Activated CD8-positive, alpha-beta memory T cell treated with anti-CD3 and anti-CD28 coated beads, Interleukin-2, amount 50 U/mL, for 48 hours (primary cell): ENCODE measurements around the gene MARK1.

Experiments used
- DNase-seq: peaks from one replicate; pipeline ENCODE4 v3.0.0-alpha.2; 2020

Gene MARK1

DNA sequence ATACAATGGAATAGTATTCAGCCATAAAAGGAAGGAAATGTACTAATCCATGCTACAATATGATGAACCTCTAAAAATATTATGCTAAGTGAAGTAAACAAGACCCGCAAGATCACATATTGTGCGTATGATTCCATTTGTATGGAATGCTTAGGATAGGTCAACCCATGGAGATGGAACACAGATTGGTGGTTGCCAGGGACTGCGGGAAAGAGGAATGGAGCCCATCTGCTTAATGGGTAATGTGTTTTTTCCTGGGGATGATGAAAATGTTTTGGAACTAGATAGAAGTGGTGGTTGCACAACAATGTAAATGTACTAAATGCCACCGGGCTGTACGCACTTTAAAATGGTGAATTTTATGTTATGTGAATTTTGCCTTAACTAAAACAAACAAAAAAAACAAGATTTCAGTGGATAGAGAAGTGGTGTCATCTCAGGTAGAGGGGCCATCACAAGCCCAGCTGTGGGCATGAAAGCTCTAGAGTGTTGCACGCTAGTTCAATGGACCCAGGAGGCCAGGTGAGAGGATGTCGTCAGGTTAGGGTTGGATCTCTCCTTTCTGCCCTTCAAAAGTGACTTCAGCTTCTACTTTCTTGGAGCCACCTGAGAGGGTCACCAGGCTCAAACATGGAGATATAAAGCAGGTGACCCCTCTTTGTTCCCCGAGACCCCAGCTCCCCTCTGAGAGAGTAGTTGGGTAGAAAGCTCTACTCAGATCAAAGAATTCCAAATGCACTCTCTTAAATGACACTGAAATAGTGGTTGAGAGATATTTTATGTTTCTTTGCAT is 164.7 kb downstream of the MARK1 start:
- peak; percentile 34 for DNase-seq

DNA sequence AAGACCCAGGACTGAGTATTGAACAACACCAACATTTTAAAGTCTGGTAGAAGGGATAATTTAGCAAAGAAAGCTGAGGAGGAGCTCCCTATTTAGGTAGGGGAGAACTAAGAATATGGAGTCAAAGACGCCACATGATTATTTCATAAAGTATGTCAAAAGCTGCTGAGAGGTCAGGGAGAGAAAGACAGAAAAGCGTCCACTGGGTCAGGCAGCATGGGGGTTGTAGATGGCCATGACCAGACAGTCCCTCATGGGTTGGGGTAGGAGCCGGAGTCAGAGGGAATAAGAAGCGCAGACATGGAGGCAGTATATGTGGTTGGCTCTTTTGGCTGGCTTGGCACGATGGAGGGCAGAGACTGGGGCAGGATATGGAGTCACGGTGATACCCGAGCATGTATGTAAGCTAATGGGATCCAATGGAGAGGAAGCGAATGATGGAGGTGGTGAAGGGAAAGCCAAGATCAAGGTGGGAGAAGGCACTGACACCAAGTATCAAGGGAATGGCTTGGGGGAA is 167.0 kb downstream of the MARK1 start:
- DNase-seq = peak; percentile 23

DNA sequence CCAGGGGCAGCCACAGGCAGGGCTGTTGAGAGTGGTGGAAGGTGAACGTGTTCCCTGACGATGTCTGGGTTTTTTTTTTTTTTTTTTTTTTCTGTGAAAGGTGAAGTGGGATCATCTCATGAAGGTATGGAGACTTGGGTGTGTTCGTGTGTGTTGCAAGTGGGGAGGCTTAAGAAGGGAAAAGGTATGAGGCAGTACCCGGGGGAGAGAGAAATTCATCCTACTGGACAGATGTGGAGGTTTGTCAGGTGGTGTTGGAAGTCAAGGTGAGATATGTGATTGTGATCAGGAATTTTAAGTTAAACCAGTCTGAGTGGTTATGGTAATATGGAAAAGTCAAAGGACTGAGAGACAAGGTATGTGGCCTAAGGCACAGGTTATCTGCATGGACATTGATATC is 167.5 kb downstream of the MARK1 start:
- DNase-seq = no peak

DNA sequence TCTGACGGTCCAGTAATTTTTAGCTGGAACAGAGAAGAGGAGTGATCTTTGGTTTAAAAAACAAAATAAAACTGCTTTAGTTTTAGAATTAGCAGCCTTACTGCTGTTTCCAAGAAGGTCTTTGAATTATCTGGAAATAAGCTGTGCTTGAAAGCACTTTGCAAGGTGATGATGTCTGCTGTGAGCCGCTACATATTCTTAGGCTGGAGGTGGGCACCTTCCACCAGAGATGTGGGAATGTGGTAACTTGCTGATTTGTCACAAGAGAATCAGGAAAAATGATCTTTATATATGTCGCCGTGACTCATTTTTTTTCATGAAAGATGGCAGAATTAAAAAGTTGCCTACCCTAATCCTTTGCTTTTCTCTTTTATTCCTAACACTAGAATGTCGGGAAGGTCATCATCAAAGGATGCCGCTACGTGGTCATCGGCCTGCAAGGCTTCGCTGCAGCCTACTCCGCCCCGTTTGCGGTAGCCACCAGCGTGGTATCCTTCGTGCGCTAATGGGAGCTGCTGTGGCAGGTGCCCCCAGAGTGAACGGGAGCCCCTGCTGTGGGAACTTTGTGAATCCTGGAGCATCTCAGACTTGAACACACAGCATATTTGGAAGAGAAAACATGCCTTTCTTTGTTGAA is 168.4 kb downstream of the MARK1 start:
- DNase-seq = peak; percentile 2

DNA sequence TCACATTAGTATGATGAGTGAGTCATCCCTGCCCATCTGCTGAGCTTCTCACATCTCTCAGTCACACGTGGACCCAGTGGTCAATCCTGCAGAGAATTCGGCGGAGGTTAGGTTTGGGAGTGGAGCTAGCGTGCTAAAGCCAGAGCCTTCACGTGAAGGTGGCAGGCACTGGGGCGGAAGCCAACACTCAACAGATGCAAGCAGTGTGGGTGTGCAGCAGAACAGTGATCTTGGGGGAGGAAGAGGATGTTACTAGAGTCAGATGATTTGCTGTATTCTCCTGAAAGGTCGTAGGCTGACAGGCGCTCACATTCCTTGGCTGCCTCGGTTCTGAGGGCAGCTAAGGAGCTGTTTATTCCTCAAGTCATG is 168.9 kb downstream of the MARK1 start:
- peak; percentile 17 for DNase-seq

DNA sequence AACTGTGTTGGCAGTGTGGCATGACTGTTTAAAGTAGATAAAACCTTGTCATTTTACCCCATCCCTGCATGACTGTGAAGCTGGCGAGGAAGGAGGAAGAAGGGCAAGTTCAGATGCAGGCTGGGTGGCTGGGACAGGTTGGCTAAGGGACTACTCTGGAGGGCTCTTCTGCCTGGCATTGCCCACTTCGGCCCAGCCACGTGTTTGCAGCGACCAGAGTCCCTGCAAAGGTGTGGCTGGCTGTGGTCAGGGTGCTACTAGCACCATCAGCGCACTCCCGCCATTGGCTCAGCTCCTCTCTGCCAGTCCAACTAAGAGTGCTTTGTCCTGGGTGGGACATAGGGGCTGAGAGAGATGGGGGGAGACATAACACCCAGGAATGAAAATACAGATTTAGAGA is 169.4 kb downstream of the MARK1 start:
- DNase-seq = peak; percentile 36

DNA sequence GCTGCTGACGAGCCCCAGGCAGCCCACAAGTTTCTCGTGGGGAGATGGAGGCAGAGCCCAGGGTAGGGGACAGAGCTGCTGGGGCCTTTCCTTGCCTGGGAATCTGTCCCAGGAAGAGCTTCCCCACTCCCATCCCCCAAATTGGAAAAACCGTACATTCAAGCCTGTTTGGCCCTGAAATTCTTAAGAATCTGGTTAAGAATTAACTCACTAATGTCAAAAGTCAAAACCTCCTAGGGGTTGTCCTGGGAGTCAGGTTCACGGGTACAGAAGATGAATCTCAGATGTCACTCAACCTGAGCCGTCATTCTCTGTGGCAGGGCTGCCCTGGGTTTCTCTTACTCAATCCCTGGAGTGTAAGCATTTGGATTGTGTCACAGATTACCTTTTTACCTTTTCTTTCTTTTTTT is 170.7 kb downstream of the MARK1 start:
- DNase-seq = peak; percentile 17

DNA sequence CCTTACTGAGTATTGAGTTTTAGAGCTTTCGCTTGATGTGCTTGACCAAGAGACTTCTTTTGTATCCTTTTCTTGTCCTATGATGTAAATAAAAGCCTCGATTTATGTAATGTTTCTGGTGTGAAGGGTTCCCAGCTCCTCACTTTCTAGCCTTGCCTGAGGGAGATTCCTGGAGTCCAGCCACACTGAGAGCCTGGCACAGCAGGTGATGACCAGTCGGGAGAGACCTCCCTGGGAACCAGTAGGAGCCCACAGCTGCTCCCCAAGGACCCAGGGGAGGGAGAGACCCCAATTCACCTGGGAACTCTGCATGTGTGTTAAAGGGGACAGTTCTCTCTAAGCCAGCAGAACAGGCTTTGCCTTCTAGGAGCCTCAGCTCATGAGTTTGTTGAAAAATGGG is 171.1 kb downstream of the MARK1 start:
- peak; percentile 13 for DNase-seq

DNA sequence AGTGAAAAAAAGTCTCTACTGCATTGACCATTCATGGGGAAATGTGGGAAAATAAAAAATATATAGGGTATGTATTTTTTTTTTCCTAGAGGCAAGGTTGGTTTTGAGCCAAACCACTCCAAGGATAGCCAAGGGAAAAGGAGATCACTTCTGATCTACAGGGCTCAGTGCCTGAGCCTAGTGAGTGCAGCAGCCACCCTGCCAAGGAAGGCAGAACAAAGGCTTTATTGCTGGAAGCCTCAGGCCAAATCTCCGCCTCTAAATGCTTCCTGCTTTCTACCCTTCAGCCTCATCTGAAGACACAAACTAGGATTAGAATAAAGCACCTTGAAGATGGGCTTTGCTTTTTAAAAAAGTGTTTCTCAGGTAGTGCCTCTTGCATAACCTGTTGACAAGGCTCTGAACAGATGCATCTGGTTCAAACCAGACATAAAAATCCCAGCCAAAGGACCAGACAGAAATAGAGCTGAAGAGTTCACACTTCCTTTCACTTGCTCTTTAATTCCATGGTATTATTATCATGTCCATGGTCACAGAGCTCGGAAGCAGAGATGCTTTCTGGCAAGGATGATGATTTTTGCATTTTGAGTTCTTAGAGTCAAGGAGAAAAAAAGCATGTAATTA is 172.7 kb downstream of the MARK1 start:
- DNase-seq = no peak

DNA sequence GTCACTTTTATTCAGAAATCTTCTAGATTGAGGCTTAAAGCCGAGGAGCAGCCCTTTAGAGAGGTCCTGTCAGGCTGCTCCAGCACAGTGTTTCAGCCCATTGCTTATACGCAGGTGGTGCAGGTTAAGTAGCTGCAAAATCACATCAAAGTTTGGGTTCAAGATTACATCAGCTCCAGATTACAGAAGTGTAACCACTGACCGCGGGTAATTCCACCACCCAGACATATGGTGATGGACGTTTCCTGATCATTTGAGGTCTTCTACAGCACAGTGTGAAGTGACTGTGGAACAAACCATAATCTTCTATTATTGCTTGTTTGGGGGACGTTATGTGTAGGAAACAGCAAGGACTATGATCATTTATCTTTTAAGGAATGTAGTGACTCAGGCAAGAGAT is 174.0 kb downstream of the MARK1 start:
- peak; percentile 13 for DNase-seq

DNA sequence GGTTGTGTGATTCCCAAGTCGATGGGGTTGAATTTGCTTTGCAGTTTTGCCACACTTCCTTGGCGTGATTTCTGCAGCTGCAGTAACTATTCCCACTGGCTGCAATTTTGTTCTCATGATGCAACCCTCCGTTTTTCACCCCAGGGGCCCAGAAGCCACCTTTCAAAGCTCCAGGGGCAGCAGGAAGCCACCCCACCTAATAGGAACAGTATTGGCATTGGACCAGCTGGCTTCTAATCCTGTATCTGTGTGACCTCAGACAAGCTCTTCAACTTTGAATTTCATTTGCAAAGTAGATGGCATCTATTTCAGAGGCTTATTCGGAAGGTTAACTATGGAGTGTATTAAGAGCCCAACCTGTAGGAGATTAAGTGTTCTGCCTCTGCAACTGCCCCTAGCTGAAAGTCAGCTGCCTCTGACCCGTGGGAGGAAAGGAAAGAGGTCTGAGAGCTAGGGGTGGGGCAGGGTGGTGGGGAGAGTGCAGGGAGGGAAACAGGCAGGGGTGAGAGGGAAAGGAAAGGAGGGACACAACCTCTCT is 174.9 kb downstream of the MARK1 start:
- DNase-seq = peak; percentile 7

DNA sequence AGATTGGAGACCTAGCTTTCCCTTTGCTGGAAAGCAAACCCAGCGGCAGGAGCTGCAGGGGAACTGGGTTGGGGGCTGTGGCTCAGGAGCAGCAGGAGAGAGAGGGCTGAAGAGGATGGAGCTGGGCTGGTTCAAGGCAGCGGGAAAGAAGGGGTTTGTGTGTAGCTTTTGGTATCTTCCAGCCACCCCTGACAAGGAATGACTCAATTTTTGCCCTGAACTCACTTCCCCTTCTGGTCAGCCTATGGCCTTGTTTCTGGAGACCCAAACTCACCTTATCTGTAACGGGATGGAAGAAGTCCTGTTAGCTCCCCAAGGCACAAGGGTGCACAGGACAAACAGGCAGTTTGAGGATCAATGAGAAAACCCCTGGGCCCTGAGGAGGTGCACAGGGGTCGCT is 175.4 kb downstream of the MARK1 start:
- DNase-seq = no peak

DNA sequence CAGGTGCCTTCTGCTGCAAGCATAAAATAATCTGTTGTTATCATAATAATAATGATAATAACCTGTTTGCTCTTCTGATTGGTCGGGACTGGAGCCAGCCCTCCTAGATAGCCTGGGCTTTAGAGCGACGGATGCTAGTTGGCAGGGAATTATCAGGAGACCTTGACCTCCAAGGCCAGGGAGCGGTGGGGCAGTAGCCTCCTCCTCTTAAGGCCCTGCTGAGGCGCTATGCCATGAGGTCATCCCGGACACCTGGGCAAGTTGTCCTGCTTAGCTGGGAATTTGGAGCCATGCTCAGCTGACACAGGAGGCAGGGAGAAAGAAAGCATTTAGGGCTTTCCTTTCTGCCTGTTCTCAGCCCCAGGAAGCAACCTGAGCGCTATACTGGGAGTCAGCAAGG is 177.8 kb downstream of the MARK1 start:
- no peak for DNase-seq

DNA sequence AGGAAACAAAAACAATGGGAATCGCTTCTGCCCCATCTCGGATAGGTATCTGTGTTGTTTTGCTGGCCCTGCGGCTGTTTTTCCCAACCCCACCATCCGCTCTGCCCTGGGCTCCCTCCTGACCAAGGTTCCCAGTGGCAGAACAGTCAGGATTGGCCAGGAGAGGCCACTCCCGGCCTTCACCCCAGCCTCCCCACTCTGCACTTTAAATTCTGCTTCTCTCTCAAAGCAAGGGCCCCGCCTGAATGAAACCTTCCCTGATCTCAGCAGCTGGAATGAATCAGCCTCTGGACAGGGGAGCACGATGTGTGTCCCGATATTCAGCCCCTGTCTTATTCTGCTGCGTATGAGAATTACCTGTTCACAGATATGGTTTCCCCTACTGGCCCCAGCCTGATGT is 178.5 kb downstream of the MARK1 start:
- DNase-seq = no peak

DNA sequence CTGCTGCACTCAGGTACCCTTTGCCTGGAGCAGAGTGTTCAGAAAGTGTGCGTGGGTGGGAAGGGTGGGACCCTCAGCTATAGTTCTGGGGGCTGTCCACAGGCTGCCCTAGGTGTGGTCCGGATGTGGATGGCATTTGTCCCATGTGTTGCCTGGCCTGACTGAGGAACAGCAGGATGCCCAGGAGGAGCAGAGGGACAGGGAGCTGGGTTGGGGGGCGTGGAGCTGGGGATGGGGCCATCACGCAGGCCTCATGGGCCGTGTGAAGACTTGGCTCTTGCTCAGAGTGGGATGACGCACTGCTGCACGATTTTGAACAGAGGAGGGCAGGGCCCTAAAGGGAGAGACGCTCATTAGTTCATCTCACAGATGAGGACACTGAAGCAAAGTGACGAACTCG is 179.2 kb downstream of the MARK1 start:
- no peak for DNase-seq

DNA sequence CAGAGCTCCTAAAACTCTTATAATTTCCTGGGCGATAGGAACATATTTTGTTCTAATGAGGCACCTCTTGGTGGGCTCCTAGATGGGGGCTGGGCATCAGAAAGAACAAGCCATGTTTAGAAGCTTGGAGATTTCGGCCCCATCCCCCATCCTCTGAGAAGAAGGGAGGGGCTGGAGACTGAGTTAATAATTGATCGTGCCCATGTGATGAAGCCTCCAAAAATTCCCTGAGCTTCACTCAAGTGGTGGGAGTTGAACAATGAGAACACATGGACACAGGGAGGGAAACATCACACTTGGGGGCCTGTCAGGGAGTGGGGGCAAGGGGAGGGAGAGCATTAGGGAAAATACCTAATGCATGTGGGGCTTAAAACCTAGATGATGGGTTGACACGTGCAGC is 180.3 kb downstream of the MARK1 start:
- no peak for DNase-seq

DNA sequence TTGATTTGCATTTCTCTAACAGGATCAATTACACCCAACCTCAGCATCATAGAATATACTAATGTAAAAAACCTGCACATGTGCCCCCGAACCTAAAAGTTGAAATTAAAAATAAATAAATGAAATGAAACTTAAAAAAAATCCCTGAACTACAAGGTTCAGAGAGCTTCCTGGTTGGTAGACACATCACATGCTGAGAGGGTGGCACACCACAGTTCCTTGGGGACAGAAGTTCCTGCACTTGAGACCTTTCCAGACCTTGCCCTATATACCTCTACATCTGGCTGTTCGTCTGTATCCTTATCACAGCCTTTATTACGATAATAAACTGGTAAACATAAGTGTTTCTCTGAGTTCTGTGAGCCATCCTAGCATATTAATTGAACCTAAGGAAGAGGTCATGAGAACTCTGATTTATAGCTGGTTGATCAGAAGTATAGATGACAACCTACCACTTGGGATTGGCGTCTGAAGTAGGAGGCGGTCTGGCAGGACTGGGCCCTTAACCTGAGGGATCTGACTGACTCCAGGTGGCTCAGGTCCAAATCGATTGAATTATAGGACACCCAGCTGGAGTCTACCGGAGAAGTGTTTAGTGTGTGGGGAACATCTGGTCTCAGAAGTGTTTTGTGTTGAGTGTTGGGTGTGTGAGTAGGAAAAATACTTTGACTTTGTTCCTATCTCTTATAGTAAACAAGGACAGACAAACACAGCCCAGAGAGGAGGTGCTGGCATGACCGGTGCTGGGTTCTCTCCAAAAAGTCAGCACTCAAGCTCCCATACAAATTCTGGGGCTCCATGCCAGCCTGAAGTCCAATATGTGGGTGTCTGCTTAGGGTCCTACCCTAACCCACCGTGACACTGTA is 181.2 kb downstream of the MARK1 start:
- DNase-seq = no peak

DNA sequence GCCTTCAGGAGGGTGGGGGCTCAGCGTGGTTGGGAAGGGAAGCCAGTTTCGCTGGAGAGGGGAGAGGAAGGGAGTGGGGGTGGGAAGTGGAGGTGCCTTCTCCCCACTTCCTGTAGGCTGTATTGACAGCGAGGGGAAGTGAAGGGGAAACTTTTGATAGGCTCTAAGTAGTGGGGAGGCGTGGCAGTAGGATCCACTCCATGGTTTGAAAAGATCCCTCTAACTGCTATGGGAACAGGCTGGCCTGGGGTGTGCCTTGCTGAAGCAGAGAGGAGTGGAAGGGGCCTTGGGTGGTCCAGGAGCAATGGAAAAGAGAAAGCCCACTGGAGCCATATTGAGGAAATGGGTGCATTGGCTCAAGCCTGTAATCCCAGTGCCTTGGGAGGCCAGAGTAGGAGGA is 182.4 kb downstream of the MARK1 start:
- no peak for DNase-seq

DNA sequence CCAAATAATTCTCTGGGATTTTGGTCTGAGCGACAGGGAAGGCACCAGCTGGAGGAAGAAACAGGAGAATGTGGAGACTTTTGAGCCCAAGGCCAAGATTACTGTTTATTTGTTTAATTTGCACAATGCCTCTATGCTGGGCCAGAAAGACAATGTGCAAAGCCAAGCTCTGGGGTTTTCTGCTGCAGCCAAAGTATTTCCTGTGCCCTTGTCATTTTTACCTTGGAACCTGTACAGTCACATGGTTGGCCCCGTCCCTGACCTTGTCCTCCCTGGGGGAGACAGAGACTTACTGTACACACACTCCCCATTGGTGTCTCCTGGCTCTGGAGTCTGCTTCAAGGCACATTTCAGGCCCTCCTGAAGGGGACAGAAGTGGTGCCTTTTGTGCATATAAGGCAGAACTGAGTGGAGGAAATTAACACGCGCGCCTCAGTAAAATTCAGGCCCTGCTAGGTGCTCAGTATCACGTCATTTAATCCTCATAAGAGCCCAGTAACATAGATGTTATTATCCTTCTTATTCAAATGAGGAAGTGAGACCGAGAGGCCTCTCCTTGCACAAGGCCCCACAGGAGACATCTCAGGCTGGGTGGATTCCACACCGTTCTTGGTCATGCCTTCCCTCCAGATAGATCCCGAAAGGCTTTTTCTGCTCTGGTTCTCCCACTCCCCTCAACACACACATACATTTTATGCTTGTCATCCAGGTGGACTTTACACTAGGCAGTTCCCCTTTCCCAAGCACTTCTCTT is 183.3 kb downstream of the MARK1 start:
- no peak for DNase-seq
